GM18858 (cell line): ENCODE measurements around the gene RPS25.
A peak's percentile ranks its signal among the peaks of the same experiment; 100 is the strongest.
"Not testable (repeated sequence)": the region's sequence is repeated elsewhere in the genome, so short reads cannot be mapped to it uniquely, and the experiment has no call there.

ENCODE experiments used
- ATAC-seq: cut with Tn5 transposase; IDR thresholded peaks from one replicate; pipeline ENCODE4 v1.9.1; 2021; ENCODE audit not compliant: unreplicated experiment

Gene RPS25

GRCh38 chr11:119017377-119017776, 766 bp downstream of the RPS25 start:
- not testable (repeated sequence) for ATAC-seq

- ATAC-seq: no peak
These were observed 1.7 kb downstream of the RPS25 start for GRCh38 chr11:119016216-119017009.

- no peak for ATAC-seq
These were observed 3.0 kb downstream of the RPS25 start for GRCh38 chr11:119015054-119015611.

GRCh38 chr11:119014209-119014924, 3.8 kb downstream of the RPS25 start:
- ATAC-seq: no peak

GRCh38 chr11:119012629-119013170, 5.4 kb downstream of the RPS25 start:
- ATAC-seq: no peak

- ATAC-seq: no peak
These were observed 6.6 kb downstream of the RPS25 start for GRCh38 chr11:119011476-119012053.

- ATAC-seq: no peak
These were observed 11.5 kb downstream of the RPS25 start for GRCh38 chr11:119006656-119007055.

GRCh38 chr11:119000906-119001305, 17.2 kb downstream of the RPS25 start:
- ATAC-seq: no peak

GRCh38 chr11:118998822-118999221, 19.3 kb downstream of the RPS25 start:
- no peak for ATAC-seq

- no peak for ATAC-seq
These were observed 19.8 kb downstream of the RPS25 start for GRCh38 chr11:118998388-118998717.

- peak; percentile 65 for ATAC-seq
These were observed 20.3 kb downstream of the RPS25 start, which contains the start of gene CENATAC for GRCh38 chr11:118997627-118998387. Gene CENATAC (plus strand): TSS chr11:118998138. CDS start chr11:118998198, 60 bp downstream.

GRCh38 chr11:118996926-118997626, 21.1 kb downstream of the RPS25 start:
- no peak for ATAC-seq

GRCh38 chr11:118991486-118992038, 26.6 kb downstream of the RPS25 start:
- not testable (repeated sequence) for ATAC-seq

- ATAC-seq: no peak
These were observed 29.9 kb downstream of the RPS25 start for GRCh38 chr11:118988280-118988679.

- no peak for ATAC-seq
These were observed 33.3 kb downstream of the RPS25 start for GRCh38 chr11:118984825-118985224.

- not testable (repeated sequence) for ATAC-seq
These were observed 33.8 kb downstream of the RPS25 start for GRCh38 chr11:118984337-118984736.

- no peak for ATAC-seq
These were observed 37.8 kb downstream of the RPS25 start for GRCh38 chr11:118980191-118980881.

GRCh38 chr11:118979434-118979833, 38.7 kb downstream of the RPS25 start:
- no peak for ATAC-seq
